ENCODE results near the gene PNKD.

Gene PNKD

GRCh38 chr2:218332288-218332687, 62.0 kb downstream of the PNKD start:
- Histone ChIP-seq H3K27me3 (no peaks in the 10 kb centered on the region), H3K9me3 (no peaks in the 10 kb centered on the region), H3K36me3 (no peaks in the 10 kb centered on the region), H3K27ac (peak overlapping the region; percentile 56), H3K4me3 (no peak overlapping the region), H4K20me1 (no peaks in the 10 kb centered on the region), H3K9ac (no peak overlapping the region), H3K4me2 (peak overlapping the region; percentile 70), H3K4me1 (peaks cover 69% of the 10 kb centered on the region)
- TF ChIP-seq Cebpa-rat (IDR thresholded peaks at IDR 0.05) = no peak

GRCh38 chr2:218332920-218333645, 62.8 kb downstream of the PNKD start:
- H3K36me3 ChIP-seq = no peaks in the 10 kb centered on the region
- peak overlapping the region; percentile 66 for H3K9ac ChIP-seq
- no peaks in the 10 kb centered on the region for H4K20me1 ChIP-seq
- no peak for TF ChIP-seq Cebpa-rat (IDR thresholded peaks at IDR 0.05)
- no peak overlapping the region for H3K4me3 ChIP-seq
- H3K9me3 ChIP-seq = no peaks in the 10 kb centered on the region
- H3K27ac ChIP-seq = peak overlapping the region; percentile 56
- H3K4me2 ChIP-seq = peak overlapping the region; percentile 70
- H3K27me3 ChIP-seq = no peaks in the 10 kb centered on the region
- peaks cover 67% of the 10 kb centered on the region for H3K4me1 ChIP-seq

- peaks cover 57% of the 10 kb centered on the region for H3K4me1 ChIP-seq
These were observed 64.2 kb downstream of the PNKD start for GRCh38 chr2:218334531-218334930.

GRCh38 chr2:218340656-218341055, 70.3 kb downstream of the PNKD start:
- no peak for TF ChIP-seq Cebpa-rat (IDR thresholded peaks at IDR 0.05)

More at GRCh38 chr2:218334531-218334930, 64.2 kb downstream of the PNKD start:
- Histone ChIP-seq H3K9ac (no peak overlapping the region), H3K4me3 (no peak overlapping the region), H4K20me1 (no peaks in the 10 kb centered on the region), H3K4me2 (peak overlapping the region; percentile 70), H3K27me3 (no peaks in the 10 kb centered on the region), H3K27ac (0 out of 2 replicates have a peak overlapping the region, but pooled peaks have one; percentile 16), H3K36me3 (no peaks in the 10 kb centered on the region), H3K9me3 (no peaks in the 10 kb centered on the region)
- TF ChIP-seq Cebpa-rat (IDR thresholded peaks at IDR 0.05) = no peak

GRCh38 chr2:218341381-218341780, 71.1 kb downstream of the PNKD start:
- Histone ChIP-seq H3K27ac (0 out of 2 replicates have a peak overlapping the region, but pooled peaks have one; percentile 13), H3K36me3 (no peaks in the 10 kb centered on the region), H3K4me2 (peak overlapping the region; percentile 28; the same call in 1 of the 2 replicates), H4K20me1 (no peaks in the 10 kb centered on the region), H3K4me3 (no peak overlapping the region), H3K27me3 (no peaks in the 10 kb centered on the region), H3K9ac (no peak overlapping the region), H3K9me3 (no peaks in the 10 kb centered on the region), H3K4me1 (peaks cover 22% of the 10 kb centered on the region)
- TF ChIP-seq Cebpa-rat (IDR thresholded peaks at IDR 0.05) = no peak

More at GRCh38 chr2:218340656-218341055, 70.3 kb downstream of the PNKD start:
- Histone ChIP-seq H3K27me3 (no peaks in the 10 kb centered on the region), H3K4me1 (peaks cover 22% of the 10 kb centered on the region), H3K4me3 (no peak overlapping the region), H3K36me3 (no peaks in the 10 kb centered on the region), H3K4me2 (no peak overlapping the region), H3K9me3 (no peaks in the 10 kb centered on the region), H4K20me1 (no peaks in the 10 kb centered on the region), H3K9ac (no peak overlapping the region), H3K27ac (no peak overlapping the region)

- H3K9ac ChIP-seq = no peak overlapping the region
- peaks cover 22% of the 10 kb centered on the region for H3K4me1 ChIP-seq
- H3K27ac ChIP-seq = no peak overlapping the region
- TF ChIP-seq Cebpa-rat (IDR thresholded peaks at IDR 0.05) = no peak
- H3K4me2 ChIP-seq = 0 out of 2 replicates have a peak overlapping the region, but pooled peaks have one; percentile 1
- no peaks in the 10 kb centered on the region for H3K27me3 ChIP-seq
- no peaks in the 10 kb centered on the region for H3K9me3 ChIP-seq
- no peaks in the 10 kb centered on the region for H4K20me1 ChIP-seq
- H3K36me3 ChIP-seq = no peaks in the 10 kb centered on the region
- no peak overlapping the region for H3K4me3 ChIP-seq
These were observed 72.5 kb downstream of the PNKD start for GRCh38 chr2:218342837-218343236.

- Histone ChIP-seq H3K4me2 (no peak overlapping the region), H3K4me3 (no peak overlapping the region), H3K36me3 (no peaks in the 10 kb centered on the region), H4K20me1 (no peaks in the 10 kb centered on the region), H3K9ac (no peak overlapping the region), H3K9me3 (peaks cover under 1% of the 10 kb centered on the region; the same call in 1 of the 2 replicates), H3K27me3 (no peaks in the 10 kb centered on the region), H3K27ac (no peak overlapping the region), H3K4me1 (peaks cover 22% of the 10 kb centered on the region)
- TF ChIP-seq Cebpa-rat (IDR thresholded peaks at IDR 0.05) = no peak
These were observed 73.3 kb downstream of the PNKD start for GRCh38 chr2:218343591-218343990.

- H3K27ac ChIP-seq = no peak overlapping the region
- H3K36me3 ChIP-seq = no peaks in the 10 kb centered on the region
These were observed 73.9 kb downstream of the PNKD start for GRCh38 chr2:218344090-218344754.

GRCh38 chr2:218344755-218345417, 74.6 kb downstream of the PNKD start:
- no peaks in the 10 kb centered on the region for H4K20me1 ChIP-seq
- TF ChIP-seq Cebpa-rat (IDR thresholded peaks at IDR 0.05) = no peak
- H3K9me3 ChIP-seq = peaks cover 12% of the 10 kb centered on the region
- no peak overlapping the region for H3K4me2 ChIP-seq
- H3K27ac ChIP-seq = no peak overlapping the region
- H3K9ac ChIP-seq = no peak overlapping the region
- no peaks in the 10 kb centered on the region for H3K36me3 ChIP-seq
- peaks cover 22% of the 10 kb centered on the region for H3K4me1 ChIP-seq
- no peak overlapping the region for H3K4me3 ChIP-seq
- no peaks in the 10 kb centered on the region for H3K27me3 ChIP-seq

More at GRCh38 chr2:218344090-218344754, 73.9 kb downstream of the PNKD start:
- Histone ChIP-seq H3K9me3 (peaks cover 6% of the 10 kb centered on the region), H3K4me1 (peaks cover 22% of the 10 kb centered on the region), H3K9ac (no peak overlapping the region), H4K20me1 (no peaks in the 10 kb centered on the region), H3K4me2 (no peak overlapping the region), H3K4me3 (no peak overlapping the region), H3K27me3 (no peaks in the 10 kb centered on the region)
- no peak for TF ChIP-seq Cebpa-rat (IDR thresholded peaks at IDR 0.05)
